ENCODE data around the gene GUCA1A. TPM values are rescaled to one million over a fixed set of nuclear protein-coding genes. Genes with fewer than 3 reads are reported as not detected.

GUCA1A gene
- polyA plus RNA-seq, 1 donor (not counting 4 experiments of a cell fraction or from before 2014, with no cell fraction given): not detected

- Histone ChIP-seq H3K9ac (ENCODE audit: control insufficient read depth, extremely low read depth, insufficient read depth, low read length) (no peak overlapping the region), H3K27me3 (ENCODE audit: control insufficient read depth, extremely low read depth, insufficient read depth, low read length) (peaks cover 4% of the 10 kb centered on the region), H3K27ac (ENCODE audit: control insufficient read depth, insufficient read depth, low read length) (no peak overlapping the region), H3K4me2 (ENCODE audit: control insufficient read depth, extremely low read depth, insufficient read depth, low read depth, low read length) (no peak overlapping the region), H3K79me2 (ENCODE audit: control insufficient read depth, insufficient read depth, low read length) (no peaks in the 10 kb centered on the region), H3K9me1 (ENCODE audit: control insufficient read depth, extremely low read depth, insufficient read depth, low read length) (no peaks in the 10 kb centered on the region), H3K9me3 (ENCODE audit: control insufficient read depth, low read depth, low read length) (no peaks in the 10 kb centered on the region), H3K36me3 (ENCODE audit: control insufficient read depth in 2 of 2, extremely low read depth in 1 of 2, insufficient read depth in 2 of 2, low read length in 2 of 2) (no peaks in the 10 kb centered on the region), H4K20me1 (ENCODE audit: control insufficient read depth, extremely low read depth, insufficient read depth, low read length) (no peaks in the 10 kb centered on the region), H2AFZ (ENCODE audit: control insufficient read depth, low read length) (no peak overlapping the region), H3K4me3 (ENCODE audit: control insufficient read depth in 2 of 3, extremely low read depth in 1 of 3, insufficient read depth in 2 of 3, low read depth in 1 of 3, low read length in 3 of 3) (no peak overlapping the region), H3K4me1 (ENCODE audit: control insufficient read depth, extremely low read depth, insufficient read depth, low read length) (no peaks in the 10 kb centered on the region)
- DNase-seq (ENCODE audit: low read depth, low spot score): no peak
- no peak for FAIRE-seq
- dilution Hi-C loops (cut with MboI; ENCODE audit: extremely low pct_ligation_motif_present, low sequenced_read_pairs): no loop called here
- no peak for TF ChIP-seq EZH2 (IDR thresholded peaks at IDR 0.05; ENCODE audit: low read length)
- TF ChIP-seq, protein P1, sequence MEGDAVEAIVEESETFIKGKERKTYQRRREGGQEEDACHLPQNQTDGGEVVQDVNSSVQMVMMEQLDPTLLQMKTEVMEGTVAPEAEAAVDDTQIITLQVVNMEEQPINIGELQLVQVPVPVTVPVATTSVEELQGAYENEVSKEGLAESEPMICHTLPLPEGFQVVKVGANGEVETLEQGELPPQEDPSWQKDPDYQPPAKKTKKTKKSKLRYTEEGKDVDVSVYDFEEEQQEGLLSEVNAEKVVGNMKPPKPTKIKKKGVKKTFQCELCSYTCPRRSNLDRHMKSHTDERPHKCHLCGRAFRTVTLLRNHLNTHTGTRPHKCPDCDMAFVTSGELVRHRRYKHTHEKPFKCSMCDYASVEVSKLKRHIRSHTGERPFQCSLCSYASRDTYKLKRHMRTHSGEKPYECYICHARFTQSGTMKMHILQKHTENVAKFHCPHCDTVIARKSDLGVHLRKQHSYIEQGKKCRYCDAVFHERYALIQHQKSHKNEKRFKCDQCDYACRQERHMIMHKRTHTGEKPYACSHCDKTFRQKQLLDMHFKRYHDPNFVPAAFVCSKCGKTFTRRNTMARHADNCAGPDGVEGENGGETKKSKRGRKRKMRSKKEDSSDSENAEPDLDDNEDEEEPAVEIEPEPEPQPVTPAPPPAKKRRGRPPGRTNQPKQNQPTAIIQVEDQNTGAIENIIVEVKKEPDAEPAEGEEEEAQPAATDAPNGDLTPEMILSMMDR (optimal IDR thresholded peaks at IDR 0.05 in 1 of 3, IDR thresholded peaks at IDR 0.05 in 1 of 3, conservative IDR thresholded peaks at IDR 0.05 in 1 of 3; ENCODE audit: extremely low read depth in 1 of 3, insufficient read depth in 2 of 3, low read length in 3 of 3): no peak
Observed at GRCh38 chr6:42182101-42182500, 8.9 kb downstream of the GUCA1A start.

DNA sequence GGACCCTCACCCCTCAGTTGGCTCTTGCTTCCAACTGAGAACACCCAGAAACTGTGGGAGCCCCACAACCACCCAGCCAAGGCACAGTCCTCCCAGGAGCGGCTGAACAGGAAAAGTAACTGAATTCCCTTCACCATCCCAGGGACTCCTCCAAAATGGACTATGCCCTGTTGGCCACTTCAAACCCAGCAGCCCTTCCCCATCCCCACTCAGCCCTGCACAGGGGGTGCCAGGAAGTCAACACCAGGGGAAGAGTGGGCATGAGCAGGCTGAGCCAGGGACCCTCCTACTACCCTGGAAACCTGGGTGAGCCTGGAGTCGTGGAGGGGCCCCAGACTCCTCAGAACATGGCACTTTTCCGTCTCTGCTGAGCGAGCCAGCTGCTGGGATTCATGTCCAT is 11.3 kb downstream of the GUCA1A start:
- Histone ChIP-seq H3K4me3 (ENCODE audit: control insufficient read depth in 2 of 3, extremely low read depth in 1 of 3, insufficient read depth in 2 of 3, low read depth in 1 of 3, low read length in 3 of 3) (no peak overlapping the region), H3K4me1 (ENCODE audit: control insufficient read depth, extremely low read depth, insufficient read depth, low read length) (no peaks in the 10 kb centered on the region), H3K9me3 (ENCODE audit: control insufficient read depth, low read depth, low read length) (no peaks in the 10 kb centered on the region), H3K9me1 (ENCODE audit: control insufficient read depth, extremely low read depth, insufficient read depth, low read length) (no peaks in the 10 kb centered on the region), H2AFZ (ENCODE audit: control insufficient read depth, low read length) (no peak overlapping the region), H3K27ac (ENCODE audit: control insufficient read depth, insufficient read depth, low read length) (no peak overlapping the region), H3K9ac (ENCODE audit: control insufficient read depth, extremely low read depth, insufficient read depth, low read length) (no peak overlapping the region), H4K20me1 (ENCODE audit: control insufficient read depth, extremely low read depth, insufficient read depth, low read length) (no peaks in the 10 kb centered on the region), H3K4me2 (ENCODE audit: control insufficient read depth, extremely low read depth, insufficient read depth, low read depth, low read length) (no peak overlapping the region), H3K27me3 (ENCODE audit: control insufficient read depth, extremely low read depth, insufficient read depth, low read length) (no peaks in the 10 kb centered on the region), H3K36me3 (ENCODE audit: control insufficient read depth in 2 of 2, extremely low read depth in 1 of 2, insufficient read depth in 2 of 2, low read length in 2 of 2) (no peaks in the 10 kb centered on the region), H3K79me2 (ENCODE audit: control insufficient read depth, insufficient read depth, low read length) (no peaks in the 10 kb centered on the region)
- TF ChIP-seq EZH2 (IDR thresholded peaks at IDR 0.05; ENCODE audit: low read length): no peak
- TF ChIP-seq, protein P1 (optimal IDR thresholded peaks at IDR 0.05 in 1 of 3, IDR thresholded peaks at IDR 0.05 in 1 of 3, conservative IDR thresholded peaks at IDR 0.05 in 1 of 3; ENCODE audit: extremely low read depth in 1 of 3, insufficient read depth in 2 of 3, low read length in 3 of 3): no peak
- FAIRE-seq: no peak
- dilution Hi-C loops (cut with MboI; ENCODE audit: extremely low pct_ligation_motif_present, low sequenced_read_pairs): no loop called here
- no peak for DNase-seq (ENCODE audit: low read depth, low spot score)

All from keratinocyte (primary cell).